ENCODE data around the gene SLC15A2. TPM values are rescaled to one million over a fixed set of nuclear protein-coding genes. Genes with fewer than 3 reads are reported as not detected.
"Not testable (repeated sequence)": the region's sequence is repeated elsewhere in the genome, so short reads cannot be mapped to it uniquely, and the experiment has no call there.

Gene SLC15A2
- total RNA-seq: 1 to 10 TPM in 2 of 3 donors, under 1 TPM in 1; 0.78 to 4.4 (median 2.2) TPM
- total RNA-seq (2013): 20.9 TPM

GRCh38 chr3:121894301-121894990, at the start of gene SLC15A2:
Gene SLC15A2 (plus strand): TSS chr3:121894401. CDS start chr3:121894477, 76 bp downstream.
- no peak for DNase-seq
- intact Hi-C loops (cut with micrococcal nuclease): no loop called here
- Mint-ChIP-seq H3K9me3 (no peaks in the 10 kb centered on the region), H3K36me3 (no peaks in the 10 kb centered on the region), H3K4me3 (no peak within 1 kb of the TSS), H3K27me3 (ENCODE audit: low read depth in 2 of 2) (no peaks in the 10 kb centered on the region), H3K4me1 (no peaks in the 10 kb centered on the region), H3K27ac (no peak within 1 kb of the TSS)
- Histone ChIP-seq H3K4me1 (ENCODE audit: control insufficient read depth, insufficient read depth, low read length) (no peaks in the 10 kb centered on the region), H3K27ac (ENCODE audit: low read length) (no peak within 1 kb of the TSS), H3K4me3 (ENCODE audit: low read length) (no peak within 1 kb of the TSS), H3K9me3 (ENCODE audit: control insufficient read depth, insufficient read depth, low read length) (no peaks in the 10 kb centered on the region), H3K36me3 (ENCODE audit: control insufficient read depth, insufficient read depth, low read length) (no peaks in the 10 kb centered on the region), H3K27me3 (ENCODE audit: control insufficient read depth, insufficient read depth, low read length) (no peaks in the 10 kb centered on the region)
- no peak for TF ChIP-seq CTCF (IDR thresholded peaks at IDR 0.05)
- 78% methylated on average over 3 of the region's 3 CpGs for WGBS (ENCODE audit: insufficient coverage)
- ATAC-seq: no peak

GRCh38 chr3:121844892-121845291, 49.3 kb upstream of the SLC15A2 start:
- intact Hi-C loops (cut with micrococcal nuclease): no loop called here
- WGBS (ENCODE audit: insufficient coverage): 98% methylated on average over 7 of the region's 7 CpGs
- Histone ChIP-seq H3K4me1 (ENCODE audit: control insufficient read depth, insufficient read depth, low read length) (no peaks in the 10 kb centered on the region), H3K4me3 (ENCODE audit: low read length) (no peak overlapping the region), H3K36me3 (ENCODE audit: control insufficient read depth, insufficient read depth, low read length) (peaks cover 5% of the 10 kb centered on the region), H3K27me3 (ENCODE audit: control insufficient read depth, insufficient read depth, low read length) (no peaks in the 10 kb centered on the region), H3K9me3 (ENCODE audit: control insufficient read depth, insufficient read depth, low read length) (no peaks in the 10 kb centered on the region), H3K27ac (ENCODE audit: low read length) (no peak overlapping the region)
- H3K27me3 Mint-ChIP-seq (ENCODE audit: low read depth in 2 of 2): no peaks in the 10 kb centered on the region
- no peaks in the 10 kb centered on the region for H3K4me1 Mint-ChIP-seq
- H3K27ac Mint-ChIP-seq: no peak overlapping the region
- DNase-seq: no peak
- no peaks in the 10 kb centered on the region for H3K9me3 Mint-ChIP-seq
- ATAC-seq: no peak
- no peaks in the 10 kb centered on the region for H3K36me3 Mint-ChIP-seq
- TF ChIP-seq CTCF (IDR thresholded peaks at IDR 0.05): no peak
- no peak overlapping the region for H3K4me3 Mint-ChIP-seq

- H3K36me3 ChIP-seq (ENCODE audit: control insufficient read depth, insufficient read depth, low read length): peaks cover 3% of the 10 kb centered on the region
- ATAC-seq (no peak), DNase-seq (no peak)
- intact Hi-C loops (cut with micrococcal nuclease): no loop called here
- TF ChIP-seq CTCF (IDR thresholded peaks at IDR 0.05): no peak
- no CpG with 5 or more reads among the region's 2 CpGs for WGBS (ENCODE audit: insufficient coverage)
- H3K9me3 ChIP-seq (ENCODE audit: control insufficient read depth, insufficient read depth, low read length): no peaks in the 10 kb centered on the region
- no peak overlapping the region for H3K4me3 ChIP-seq (ENCODE audit: low read length)
- H3K27ac Mint-ChIP-seq: no peak overlapping the region
- H3K36me3 Mint-ChIP-seq: no peaks in the 10 kb centered on the region
- H3K4me1 ChIP-seq (ENCODE audit: control insufficient read depth, insufficient read depth, low read length): no peaks in the 10 kb centered on the region
- H3K4me1 Mint-ChIP-seq: no peaks in the 10 kb centered on the region
- H3K9me3 Mint-ChIP-seq: no peaks in the 10 kb centered on the region
- no peak overlapping the region for H3K4me3 Mint-ChIP-seq
- no peaks in the 10 kb centered on the region for H3K27me3 Mint-ChIP-seq (ENCODE audit: low read depth in 2 of 2)
- H3K27ac ChIP-seq (ENCODE audit: low read length): no peak overlapping the region
- H3K27me3 ChIP-seq (ENCODE audit: control insufficient read depth, insufficient read depth, low read length): no peaks in the 10 kb centered on the region
Measured at GRCh38 chr3:121852256-121852655, 41.9 kb upstream of the SLC15A2 start.

- Mint-ChIP-seq H3K9me3 (no peaks in the 10 kb centered on the region), H3K4me1 (no peaks in the 10 kb centered on the region), H3K36me3 (no peaks in the 10 kb centered on the region), H3K27me3 (ENCODE audit: low read depth in 2 of 2) (no peaks in the 10 kb centered on the region), H3K4me3 (no peak overlapping the region), H3K27ac (no peak overlapping the region)
- Histone ChIP-seq H3K9me3 (ENCODE audit: control insufficient read depth, insufficient read depth, low read length) (no peaks in the 10 kb centered on the region), H3K36me3 (ENCODE audit: control insufficient read depth, insufficient read depth, low read length) (peaks cover 3% of the 10 kb centered on the region), H3K27ac (ENCODE audit: low read length) (no peak overlapping the region), H3K27me3 (ENCODE audit: control insufficient read depth, insufficient read depth, low read length) (no peaks in the 10 kb centered on the region), H3K4me1 (ENCODE audit: control insufficient read depth, insufficient read depth, low read length) (no peaks in the 10 kb centered on the region), H3K4me3 (ENCODE audit: low read length) (no peak overlapping the region)
- no peak for TF ChIP-seq CTCF (IDR thresholded peaks at IDR 0.05)
- DNase-seq (peak in 1 of 2 donors; percentile 15), ATAC-seq (no peak)
- WGBS (ENCODE audit: insufficient coverage): 87% methylated on average over 5 of the region's 5 CpGs
- intact Hi-C loops (cut with micrococcal nuclease): no loop called here
Measured at GRCh38 chr3:121855555-121855954, 38.6 kb upstream of the SLC15A2 start.

GRCh38 chr3:121857778-121858177, 36.4 kb upstream of the SLC15A2 start:
- H3K4me1 Mint-ChIP-seq; H3K9me3 ChIP-seq (ENCODE audit: control insufficient read depth, insufficient read depth, low read length); H3K4me3 ChIP-seq (ENCODE audit: low read length); H3K27me3 Mint-ChIP-seq (ENCODE audit: low read depth in 2 of 2); H3K27ac Mint-ChIP-seq; H3K27ac ChIP-seq (ENCODE audit: low read length); H3K36me3 Mint-ChIP-seq; H3K36me3 ChIP-seq (ENCODE audit: control insufficient read depth, insufficient read depth, low read length); H3K4me1 ChIP-seq (ENCODE audit: control insufficient read depth, insufficient read depth, low read length); H3K4me3 Mint-ChIP-seq; DNase-seq; H3K27me3 ChIP-seq (ENCODE audit: control insufficient read depth, insufficient read depth, low read length); intact Hi-C loops (cut with micrococcal nuclease); ATAC-seq; H3K9me3 Mint-ChIP-seq: not testable (repeated sequence)
- WGBS (ENCODE audit: insufficient coverage): 80% methylated on average over 1 of the region's 5 CpGs
